ENCODE measurements around the gene ADGRG2. TPM values are rescaled to one million over a fixed set of nuclear protein-coding genes. Genes with fewer than 3 reads are reported as not detected.

Gene ADGRG2
- total RNA-seq, 1 experiment from 2014 or later, result not detected

GRCh38 chrX:19096586-19096985 lies 25.7 kb downstream of the ADGRG2 start:
- no peak for TF ChIP-seq CTCF (IDR thresholded peaks at IDR 0.05; ENCODE audit: insufficient read depth in 1 of 2, low read depth in 1 of 2, low read length in 1 of 2, severe bottlenecking in 1 of 2, unreplicated experiment in 1 of 2)
- no peak for DNase-seq
- intact Hi-C loops (cut with micrococcal nuclease; ENCODE audit: unreplicated experiment), result no loop called here
- Histone ChIP-seq H3K9me3 (no peaks in the 10 kb centered on the region), H3K36me3 (ENCODE audit: control insufficient read depth, insufficient read depth, low read length) (no peaks in the 10 kb centered on the region), H3K4me3 (ENCODE audit: low read depth, low read length) (no peak overlapping the region), H3K4me1 (no peaks in the 10 kb centered on the region), H3K27me3 (replicated peaks; ENCODE audit: control insufficient read depth, insufficient read depth, low read length) (no peaks in the 10 kb centered on the region)
- Mint-ChIP-seq H3K36me3 (ENCODE audit: insufficient read depth, unreplicated experiment) (no peaks in the 10 kb centered on the region), H3K27ac (ENCODE audit: unreplicated experiment) (no peak overlapping the region), H3K4me3 (ENCODE audit: unreplicated experiment) (no peak overlapping the region), H3K27me3 (ENCODE audit: insufficient read depth, unreplicated experiment) (peaks cover 10% of the 10 kb centered on the region), H3K4me1 (ENCODE audit: low read depth, unreplicated experiment) (no peaks in the 10 kb centered on the region), H3K9me3 (ENCODE audit: unreplicated experiment) (no peaks in the 10 kb centered on the region)
- ChIA-PET POLR2A (no interaction called here), CTCF (no interaction called here)
- no TSS peak for BruUV-seq (replicated peaks)

GRCh38 chrX:19094654-19095053 lies 27.6 kb downstream of the ADGRG2 start:
- no peak for TF ChIP-seq CTCF (IDR thresholded peaks at IDR 0.05; ENCODE audit: insufficient read depth in 1 of 2, low read depth in 1 of 2, low read length in 1 of 2, severe bottlenecking in 1 of 2, unreplicated experiment in 1 of 2)
- Histone ChIP-seq H3K9me3 (no peaks in the 10 kb centered on the region), H3K4me3 (ENCODE audit: low read depth, low read length) (no peak overlapping the region), H3K27me3 (replicated peaks; ENCODE audit: control insufficient read depth, insufficient read depth, low read length) (no peaks in the 10 kb centered on the region), H3K36me3 (ENCODE audit: control insufficient read depth, insufficient read depth, low read length) (no peaks in the 10 kb centered on the region), H3K4me1 (no peaks in the 10 kb centered on the region)
- peaks cover 16% of the 10 kb centered on the region for H3K9me3 Mint-ChIP-seq (ENCODE audit: unreplicated experiment)
- ChIA-PET CTCF (no interaction called here), POLR2A (no interaction called here)
- no peaks in the 10 kb centered on the region for H3K4me1 Mint-ChIP-seq (ENCODE audit: low read depth, unreplicated experiment)
- no TSS peak for BruUV-seq (replicated peaks)
- no peak overlapping the region for H3K4me3 Mint-ChIP-seq (ENCODE audit: unreplicated experiment)
- no peaks in the 10 kb centered on the region for H3K36me3 Mint-ChIP-seq (ENCODE audit: insufficient read depth, unreplicated experiment)
- H3K27ac Mint-ChIP-seq (ENCODE audit: unreplicated experiment), result no peak overlapping the region
- H3K27me3 Mint-ChIP-seq (ENCODE audit: insufficient read depth, unreplicated experiment), result peaks cover 8% of the 10 kb centered on the region
- no peak for DNase-seq
- intact Hi-C loops (cut with micrococcal nuclease; ENCODE audit: unreplicated experiment), result no loop called here

GRCh38 chrX:19091596-19091995 lies 30.7 kb downstream of the ADGRG2 start:
- POLR2A ChIA-PET, result no interaction called here
- no peak for DNase-seq
- Mint-ChIP-seq H3K4me1 (ENCODE audit: low read depth, unreplicated experiment) (no peaks in the 10 kb centered on the region), H3K27ac (ENCODE audit: unreplicated experiment) (no peak overlapping the region), H3K36me3 (ENCODE audit: insufficient read depth, unreplicated experiment) (no peaks in the 10 kb centered on the region), H3K9me3 (ENCODE audit: unreplicated experiment) (peaks cover 19% of the 10 kb centered on the region), H3K4me3 (ENCODE audit: unreplicated experiment) (no peak overlapping the region), H3K27me3 (ENCODE audit: insufficient read depth, unreplicated experiment) (peaks cover 9% of the 10 kb centered on the region)
- no peaks in the 10 kb centered on the region for H3K27me3 ChIP-seq (replicated peaks; ENCODE audit: control insufficient read depth, insufficient read depth, low read length)
- no TSS peak for BruUV-seq (replicated peaks)
- H3K4me1 ChIP-seq, result no peaks in the 10 kb centered on the region
- CTCF ChIA-PET, result no interaction called here
- H3K4me3 ChIP-seq (ENCODE audit: low read depth, low read length), result no peak overlapping the region
- TF ChIP-seq CTCF (IDR thresholded peaks at IDR 0.05; ENCODE audit: insufficient read depth in 1 of 2, low read depth in 1 of 2, low read length in 1 of 2, severe bottlenecking in 1 of 2, unreplicated experiment in 1 of 2), result no peak
- intact Hi-C loops (cut with micrococcal nuclease; ENCODE audit: unreplicated experiment), result no loop called here
- no peaks in the 10 kb centered on the region for H3K36me3 ChIP-seq (ENCODE audit: control insufficient read depth, insufficient read depth, low read length)
- no peaks in the 10 kb centered on the region for H3K9me3 ChIP-seq
